HepG2 (cell line): ENCODE measurements around the gene BCO1. TPM values are rescaled to one million over a fixed set of nuclear protein-coding genes. Genes with fewer than 3 reads are reported as not detected.

Source experiments
- ATAC-seq: fragments of 200-7000 bp; cut with Tn5 transposase; 3 replicates; pipeline ENCODE4 v1.9.1; 2020; ENCODE audit warnings: mild to moderate bottlenecking, moderate library complexity
- BruUV-seq: library from RNA; stranded (reverse); fragments of 400-500 nt; replicated peaks from 2 replicates; lab custom pipeline; 2021; lab: Mats Ljungman, UMichigan
- CTCF ChIA-PET: fragments of 300-600 bp; formaldehyde crosslinking; extraction: SDS; loops from one replicate; lab custom pipeline; 2021; ENCODE audit warnings: low total read pairs, inconsistent platforms, low intra/inter-chr PET ratio; lab: Yijun Ruan, JAX
- POLR2A ChIA-PET: fragments of 350-600 bp; sonication (Branson Sonifier 250); formaldehyde crosslinking; loops from one replicate; lab custom pipeline; 2020; ENCODE audit warnings: antibody characterized with exemption, inconsistent platforms; lab: Yijun Ruan, JAX
- DNase-seq: peaks from one replicate; pipeline ENCODE4 v3.0.0-alpha.2; 2015; ENCODE audit warnings: low spot score
- FAIRE-seq: peaks from 3 replicates; lab custom pipeline; 2011; peaks lifted over from hg19 to GRCh38; lab: Jason Lieb, UNC
- H2AFZ ChIP-seq: one replicate; pipeline ENCODE4 v1.6.1; 2011; ENCODE audit warnings: low read length, inconsistent platforms
- H3K27ac ChIP-seq: fragments of 300-600 bp; 3 replicates; pipeline ENCODE4 v1.8.0; 2011; ENCODE audit warnings: mixed run types, mild to moderate bottlenecking, mixed read lengths, low read length, inconsistent platforms; ENCODE audit not compliant: insufficient read depth; ENCODE audit errors: extremely low read length
- H3K27me3 ChIP-seq, 2 experiments: fragments of 200-600 bp in 1 of 2; 2 replicates in 1 of 2; 3 replicates in 1 of 2; pipeline versions ENCODE4 v1.6.0 to v1.8.0; 2011; ENCODE audit warnings: low read length in 2 of 2, mild to moderate bottlenecking in 2 of 2, moderate library complexity in 2 of 2, inconsistent platforms in 1 of 2; ENCODE audit not compliant: insufficient read depth in 2 of 2, control insufficient read depth in 1 of 2
- H3K36me3 ChIP-seq, 2 experiments: fragments of 200-600 bp in 1 of 2; replicated peaks in 1 of 2; 2 replicates in 1 of 2; 3 replicates in 1 of 2; pipeline versions ENCODE4 v1.5.1 to v1.8.0; 2011; ENCODE audit warnings: low read length in 2 of 2, inconsistent platforms in 1 of 2; ENCODE audit not compliant: insufficient read depth in 2 of 2, control insufficient read depth in 1 of 2
- H3K4me1 ChIP-seq: 2 replicates; pipeline ENCODE4 v1.5.1; 2012; ENCODE audit warnings: low read length, inconsistent platforms; ENCODE audit not compliant: insufficient read depth
- H3K4me2 ChIP-seq: 2 replicates; pipeline ENCODE4 v1.6.0; 2011; ENCODE audit warnings: low read depth, low read length, inconsistent platforms
- H3K4me3 ChIP-seq, 3 experiments: fragments of 200-600 bp in 1 of 3; sonication (generic), shearing (Covaris generic) in 1 of 3; replicated peaks in 1 of 3; 2 replicates each; pipeline ENCODE4 v1.5.1; 2011 to 2016; ENCODE audit warnings: low read length in 3 of 3, inconsistent platforms in 2 of 3, low read depth in 2 of 3, mild to moderate bottlenecking in 2 of 3, control low read depth in 1 of 3, mixed read lengths in 1 of 3; ENCODE audit not compliant: insufficient read depth in 1 of 3
- H3K79me2 ChIP-seq: one replicate; pipeline ENCODE4 v1.6.1; 2011; ENCODE audit warnings: low read length, inconsistent platforms; ENCODE audit not compliant: insufficient read depth
- H3K9ac ChIP-seq: 2 replicates; pipeline ENCODE4 v1.6.0; 2011; ENCODE audit warnings: mild to moderate bottlenecking, low read depth, low read length, inconsistent platforms; ENCODE audit not compliant: insufficient read depth
- H3K9me3 ChIP-seq: 2 replicates; pipeline ENCODE4 v1.5.1; 2012; ENCODE audit warnings: mild to moderate bottlenecking, low read length
- H4K20me1 ChIP-seq: 2 replicates; pipeline ENCODE4 v1.6.0; 2011; ENCODE audit warnings: inconsistent platforms, mild to moderate bottlenecking, low read length, moderate library complexity; ENCODE audit not compliant: insufficient read depth
- CREB1 ChIP-seq, 2 experiments: fragments of 450-650 bp in 1 of 2; IDR thresholded peaks; 2 replicates each; pipeline ENCODE4 v1.6.1; 2016 to 2017; ENCODE audit warnings: control low read depth in 1 of 2, mild to moderate bottlenecking in 1 of 2, missing compliant biosample characterization in 1 of 2, missing genetic modification characterization in 1 of 2
- GLMP ChIP-seq: sonication (generic); formaldehyde crosslinking; IDR thresholded peaks from 2 replicates; pipeline ENCODE4 v1.9.0; 2021; ENCODE audit warnings: missing genetic modification reagents, mild to moderate bottlenecking, borderline replicate concordance
- KAT7 ChIP-seq: IDR thresholded peaks from 2 replicates; pipeline ENCODE4 v1.6.1; 2018; ENCODE audit warnings: borderline replicate concordance, missing compliant biosample characterization
- LCORL ChIP-seq, 2 experiments: fragments of 450-650 bp in 1 of 2; sonication (generic) in 1 of 2; formaldehyde crosslinking in 1 of 2; IDR thresholded peaks; 2 replicates each; pipeline versions ENCODE4 v1.5.0 to v1.6.1; 2017 to 2020; ENCODE audit warnings: antibody characterized with exemption in 1 of 2, missing genetic modification reagents in 1 of 2
- MNT ChIP-seq: fragments of 450-650 bp; IDR thresholded peaks from 2 replicates; pipeline ENCODE4 v1.6.1; 2016
- MTERF4 ChIP-seq: sonication (generic); formaldehyde crosslinking; IDR thresholded peaks from 2 replicates; pipeline ENCODE4 v1.8.0; 2023; ENCODE audit warnings: mild to moderate bottlenecking, missing genetic modification reagents
- NFYC ChIP-seq: IDR thresholded peaks from 2 replicates; pipeline ENCODE4 v1.6.1; 2016; ENCODE audit warnings: missing genetic modification reagents, missing compliant biosample characterization
- PAX8 ChIP-seq: sonication (generic); formaldehyde crosslinking; IDR thresholded peaks from 2 replicates; pipeline ENCODE4 v1.8.0; 2022; ENCODE audit warnings: mild to moderate bottlenecking, missing genetic modification reagents, borderline replicate concordance
- PTBP1 ChIP-seq: fragments of 200-400 bp; formaldehyde crosslinking; IDR thresholded peaks from 2 replicates; pipeline ENCODE4 v1.6.1; 2018; ENCODE audit warnings: low read length, low read depth; ENCODE audit not compliant: poor library complexity, severe bottlenecking
- RAD51 ChIP-seq: fragments of 450-650 bp; IDR thresholded peaks from 2 replicates; pipeline ENCODE4 v1.6.1; 2016; ENCODE audit warnings: borderline replicate concordance
- U2AF2 ChIP-seq: fragments of 200-400 bp; formaldehyde crosslinking; IDR thresholded peaks from 2 replicates; pipeline ENCODE4 v1.6.1; 2017; ENCODE audit warnings: low read depth, mild to moderate bottlenecking, low read length
- USF2 ChIP-seq, 2 experiments: sonication (generic) in 1 of 2; formaldehyde crosslinking in 1 of 2; IDR thresholded peaks; 2 replicates each; pipeline versions ENCODE4 v1.5.1 to v1.6.1; 2011 to 2020; ENCODE audit warnings: borderline replicate concordance in 1 of 2, low read depth in 1 of 2, low read length in 1 of 2, mild to moderate bottlenecking in 1 of 2, missing genetic modification reagents in 1 of 2, moderate library complexity in 1 of 2
- ZGPAT ChIP-seq: IDR thresholded peaks from 2 replicates; pipeline ENCODE4 v1.6.1; 2016; ENCODE audit warnings: mild to moderate bottlenecking
- ZKSCAN1 ChIP-seq: fragments of 150-350 bp; IDR thresholded peaks from 2 replicates; pipeline ENCODE4 v1.6.1; 2014; ENCODE audit warnings: low read length
- ZNF33B ChIP-seq: sonication (generic); formaldehyde crosslinking; IDR thresholded peaks from 2 replicates; pipeline ENCODE4 v1.5.1; 2020; ENCODE audit warnings: mild to moderate bottlenecking, missing genetic modification reagents
- WGBS: methylation state at CpG from one replicate; pipeline ENCODE4 v1.1.6; 2017; ENCODE audit warnings: low lambda C conversion rate; 5-methylcytosine and 5-hydroxymethylcytosine counted together
- in situ Hi-C: cut with HindIII; loops from 2 replicates; pipeline ENCODE4 v1.10.0; 2017; ENCODE audit warnings: low pct_unique_long_range_greater_than_20kb; ENCODE audit not compliant: extremely low pct_ligation_motif_present
- intact Hi-C: fragments of 100-400 bp; cut with micrococcal nuclease; formaldehyde crosslinking; loops from one replicate; pipeline ENCODE4 v1.10.0; 2022; ENCODE audit not compliant: unreplicated experiment
- polyA plus RNA-seq, 8 experiments: library from polyadenylated mRNA; depleted of rRNA in 3 of 8; stranded (reverse) in 7 of 8; unstranded in 1 of 8; fragments of >200 nt; fragmentation: Illumina TruSeq in 4 of 8; extraction: Trizol in 4 of 8; gene quantifications; 2 replicates each; pipeline versions ENCODE4 v1.2.1 to v1.2.3, GENCODE V29; 2011 to 2016; ENCODE audit warnings: low read depth in 4 of 8, missing spikeins in 1 of 8, mixed read lengths in 1 of 8; ENCODE audit not compliant: insufficient read depth in 1 of 8
- total RNA-seq, 5 experiments: library from RNA; depleted of rRNA; stranded (reverse); fragments of >200 nt; fragmentation: Illumina TruSeq; extraction: Trizol; gene quantifications; 2 replicates each; pipeline ENCODE4 v1.2.3, GENCODE V29; 2016; ENCODE audit warnings: low read depth in 1 of 5

The BCO1 gene
- total and polyA plus RNA-seq, 2 of the 13 experiments (the other 11 are each of a cell fraction or from before 2014, with no cell fraction given) = 0.11 TPM; not detected in 1

GRCh38 chr16:81253141-81253540, 14.7 kb downstream of the BCO1 start:
- POLR2A ChIA-PET = no interaction called here
- 37% methylated on average over 5 of the region's 5 CpGs for WGBS
- in situ Hi-C loops (no loop called here), intact Hi-C loops (no loop called here)
- H3K9ac ChIP-seq = no peak overlapping the region
- no peaks in the 10 kb centered on the region for H4K20me1 ChIP-seq
- no peaks in the 10 kb centered on the region for H3K79me2 ChIP-seq
- FAIRE-seq (no peak), DNase-seq (no peak), ATAC-seq (no peak)
- no peak overlapping the region for H3K27ac ChIP-seq
- H3K4me3 ChIP-seq = no peak overlapping the region
- H2AFZ ChIP-seq = no peak overlapping the region
- H3K9me3 ChIP-seq = no peaks in the 10 kb centered on the region
- no peaks in the 10 kb centered on the region for H3K4me1 ChIP-seq
- H3K27me3 ChIP-seq = 0 out of 5 replicates have a peak, but pooled peaks cover 0 to 2% of the 10 kb centered on the region in 2 experiments
- H3K4me2 ChIP-seq = no peak overlapping the region
- CTCF ChIA-PET = no interaction called here
- no peaks in the 10 kb centered on the region for H3K36me3 ChIP-seq
- no TSS peak for BruUV-seq
- TF ChIP-seq KAT7 (CRISPR knock-in tag) = no peak
- peak; percentile 90 for TF ChIP-seq RAD51
- TF ChIP-seq LCORL (IDR thresholded peaks at IDR 0.05) = 0 out of 2 replicates have a peak, but pooled peaks have one; percentile 8
- no peak for TF ChIP-seq LCORL (CRISPR knock-in tag; IDR thresholded peaks at IDR 0.05)
- TF ChIP-seq MNT = peak; percentile 67
- no peak for TF ChIP-seq CREB1 (IDR thresholded peaks at IDR 0.05)
- no peak for TF ChIP-seq CREB1 (CRISPR knock-in tag; IDR thresholded peaks at IDR 0.05)
- TF ChIP-seq MTERF4 (CRISPR knock-in tag) = no peak
- no peak for TF ChIP-seq ZNF33B (CRISPR knock-in tag)
- no peak for TF ChIP-seq PTBP1
- no peak for TF ChIP-seq GLMP
- peak; percentile 74 for TF ChIP-seq ZKSCAN1
- TF ChIP-seq USF2 (IDR thresholded peaks at IDR 0.05; ENCODE audit: low read depth, low read length) = peak; percentile 65
- TF ChIP-seq USF2 (CRISPR knock-in tag; IDR thresholded peaks at IDR 0.05; ENCODE audit: borderline replicate concordance) = no peak
- TF ChIP-seq ZGPAT (CRISPR knock-in tag) = no peak
- TF ChIP-seq NFYC = no peak
- no peak for TF ChIP-seq U2AF2
- TF ChIP-seq PAX8 (CRISPR knock-in tag) = no peak
